ENCODE data around the gene SNN.

- TF ChIP-seq CTCF (IDR thresholded peaks at IDR 0.05), result no peak
- TF ChIP-seq EZH2 (IDR thresholded peaks at IDR 0.05; ENCODE audit: borderline replicate concordance, insufficient read depth, low read depth, low read length, poor library complexity, severe bottlenecking), result no peak
Measured at GRCh38 chr16:11706180-11706742, 38.0 kb downstream of the SNN start.

Measured in B cell (primary cell).